ENCODE data around the gene ITIH4. TPM values are rescaled to one million over a fixed set of nuclear protein-coding genes. Genes with fewer than 3 reads are reported as not detected.

The ITIH4 gene
- total and polyA plus RNA-seq, 2 of the 13 experiments (the other 11 are each of a cell fraction or from before 2014, with no cell fraction given), result 2.7 to 5.3 TPM

DNA sequence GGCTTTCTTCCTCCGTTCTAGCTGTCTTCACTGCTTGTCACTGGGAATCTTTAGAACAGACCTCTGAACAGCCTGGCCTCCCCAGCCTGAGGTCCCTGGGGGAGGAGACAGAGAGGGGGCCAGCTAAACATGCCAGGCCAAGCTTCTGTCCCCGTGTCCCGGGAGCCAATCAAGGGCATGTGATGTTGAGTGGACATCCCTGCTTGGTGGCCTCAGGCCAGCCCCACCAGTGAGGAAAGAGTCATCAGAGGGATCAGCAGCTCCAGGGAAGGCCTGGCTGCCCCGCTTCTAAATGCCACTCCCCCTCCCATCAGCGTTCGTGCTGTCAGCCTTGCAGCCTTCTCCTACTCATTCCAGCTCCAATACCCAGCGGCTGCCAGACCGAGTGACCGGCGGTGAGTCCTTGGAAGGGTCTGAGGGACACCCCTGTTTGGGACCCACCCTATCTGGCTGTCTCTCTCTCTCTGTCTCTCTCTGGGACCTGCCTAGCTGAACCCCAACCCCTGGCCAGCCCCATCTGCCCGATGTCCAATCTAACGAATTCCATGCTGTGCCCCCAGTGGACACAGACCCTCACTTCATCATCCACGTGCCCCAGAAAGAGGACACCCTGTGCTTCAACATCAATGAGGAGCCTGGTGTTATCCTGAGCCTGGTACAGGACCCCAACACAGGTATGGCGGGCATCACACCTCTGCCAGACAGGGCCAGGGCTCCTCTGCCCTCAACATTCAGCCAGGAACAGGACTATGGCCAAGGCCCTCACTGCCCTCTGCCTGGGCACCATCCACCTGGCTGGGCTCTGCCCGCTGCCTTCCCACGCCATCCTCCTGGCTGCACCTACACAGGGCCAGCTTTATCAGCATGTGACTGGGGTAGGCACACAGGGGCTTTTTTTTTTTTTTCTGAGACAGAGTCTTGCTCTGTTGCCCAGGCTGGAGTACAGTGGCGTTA is 42.5 kb downstream of the ITIH4 start (continued):
- TF ChIP-seq ZNF431 (CRISPR knock-in tag; IDR thresholded peaks at IDR 0.05; ENCODE audit: borderline replicate concordance, low read depth), result no peak
- TF ChIP-seq, protein P1, sequence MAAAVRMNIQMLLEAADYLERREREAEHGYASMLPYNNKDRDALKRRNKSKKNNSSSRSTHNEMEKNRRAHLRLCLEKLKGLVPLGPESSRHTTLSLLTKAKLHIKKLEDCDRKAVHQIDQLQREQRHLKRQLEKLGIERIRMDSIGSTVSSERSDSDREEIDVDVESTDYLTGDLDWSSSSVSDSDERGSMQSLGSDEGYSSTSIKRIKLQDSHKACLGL (CRISPR knock-in tag; IDR thresholded peaks at IDR 0.05), result no peak
- TF ChIP-seq KLF16 (CRISPR knock-in tag; IDR thresholded peaks at IDR 0.05), result no peak
- no peak for TF ChIP-seq ZSCAN9 (CRISPR knock-in tag; IDR thresholded peaks at IDR 0.05; ENCODE audit: borderline replicate concordance)
- TF ChIP-seq ZNF451 (CRISPR knock-in tag; IDR thresholded peaks at IDR 0.05), result no peak
- no peak for TF ChIP-seq ZBTB1 (CRISPR knock-in tag; IDR thresholded peaks at IDR 0.05; ENCODE audit: borderline replicate concordance)
- TF ChIP-seq ZNF607 (CRISPR knock-in tag; IDR thresholded peaks at IDR 0.05; ENCODE audit: borderline replicate concordance), result no peak
- TF ChIP-seq RORA (CRISPR knock-in tag; IDR thresholded peaks at IDR 0.05), result no peak
- TF ChIP-seq NKX3-1 (CRISPR knock-in tag; IDR thresholded peaks at IDR 0.05), result no peak
- no peak for TF ChIP-seq ETV6 (CRISPR knock-in tag; conservative IDR thresholded peaks at IDR 0.05)
- no peak for TF ChIP-seq ZNF343 (CRISPR knock-in tag; IDR thresholded peaks at IDR 0.05)
- TF ChIP-seq SATB2 (CRISPR knock-in tag; IDR thresholded peaks at IDR 0.05), result no peak
- TF ChIP-seq ZNF251 (CRISPR knock-in tag; IDR thresholded peaks at IDR 0.05), result no peak
- TF ChIP-seq, protein P2, sequence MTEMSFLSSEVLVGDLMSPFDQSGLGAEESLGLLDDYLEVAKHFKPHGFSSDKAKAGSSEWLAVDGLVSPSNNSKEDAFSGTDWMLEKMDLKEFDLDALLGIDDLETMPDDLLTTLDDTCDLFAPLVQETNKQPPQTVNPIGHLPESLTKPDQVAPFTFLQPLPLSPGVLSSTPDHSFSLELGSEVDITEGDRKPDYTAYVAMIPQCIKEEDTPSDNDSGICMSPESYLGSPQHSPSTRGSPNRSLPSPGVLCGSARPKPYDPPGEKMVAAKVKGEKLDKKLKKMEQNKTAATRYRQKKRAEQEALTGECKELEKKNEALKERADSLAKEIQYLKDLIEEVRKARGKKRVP (CRISPR knock-in tag; IDR thresholded peaks at IDR 0.05), result no peak
- TF ChIP-seq, protein P3, sequence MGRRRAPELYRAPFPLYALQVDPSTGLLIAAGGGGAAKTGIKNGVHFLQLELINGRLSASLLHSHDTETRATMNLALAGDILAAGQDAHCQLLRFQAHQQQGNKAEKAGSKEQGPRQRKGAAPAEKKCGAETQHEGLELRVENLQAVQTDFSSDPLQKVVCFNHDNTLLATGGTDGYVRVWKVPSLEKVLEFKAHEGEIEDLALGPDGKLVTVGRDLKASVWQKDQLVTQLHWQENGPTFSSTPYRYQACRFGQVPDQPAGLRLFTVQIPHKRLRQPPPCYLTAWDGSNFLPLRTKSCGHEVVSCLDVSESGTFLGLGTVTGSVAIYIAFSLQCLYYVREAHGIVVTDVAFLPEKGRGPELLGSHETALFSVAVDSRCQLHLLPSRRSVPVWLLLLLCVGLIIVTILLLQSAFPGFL (CRISPR knock-in tag; IDR thresholded peaks at IDR 0.05), result no peak
- TF ChIP-seq MAZ (IDR thresholded peaks at IDR 0.05; ENCODE audit: borderline replicate concordance, low read depth, low read length), result no peak
- TF ChIP-seq MAZ (CRISPR knock-in tag; IDR thresholded peaks at IDR 0.05; ENCODE audit: low read depth), result no peak
- TF ChIP-seq SIX1 (CRISPR knock-in tag; IDR thresholded peaks at IDR 0.05; ENCODE audit: borderline replicate concordance), result no peak
- TF ChIP-seq ASH2L (IDR thresholded peaks at IDR 0.05; ENCODE audit: insufficient read length, low read depth, low read length), result peak; percentile 28
- TF ChIP-seq, protein P4, sequence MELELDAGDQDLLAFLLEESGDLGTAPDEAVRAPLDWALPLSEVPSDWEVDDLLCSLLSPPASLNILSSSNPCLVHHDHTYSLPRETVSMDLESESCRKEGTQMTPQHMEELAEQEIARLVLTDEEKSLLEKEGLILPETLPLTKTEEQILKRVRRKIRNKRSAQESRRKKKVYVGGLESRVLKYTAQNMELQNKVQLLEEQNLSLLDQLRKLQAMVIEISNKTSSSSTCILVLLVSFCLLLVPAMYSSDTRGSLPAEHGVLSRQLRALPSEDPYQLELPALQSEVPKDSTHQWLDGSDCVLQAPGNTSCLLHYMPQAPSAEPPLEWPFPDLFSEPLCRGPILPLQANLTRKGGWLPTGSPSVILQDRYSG (CRISPR knock-in tag; IDR thresholded peaks at IDR 0.05), result no peak
- TF ChIP-seq ARHGAP35 (CRISPR knock-in tag; IDR thresholded peaks at IDR 0.05; ENCODE audit: borderline replicate concordance), result no peak
- TF ChIP-seq PAWR (CRISPR knock-in tag; IDR thresholded peaks at IDR 0.05; ENCODE audit: borderline replicate concordance), result no peak
- no peak for TF ChIP-seq ATAD3A (CRISPR knock-in tag; IDR thresholded peaks at IDR 0.05)
- TF ChIP-seq, protein P5, sequence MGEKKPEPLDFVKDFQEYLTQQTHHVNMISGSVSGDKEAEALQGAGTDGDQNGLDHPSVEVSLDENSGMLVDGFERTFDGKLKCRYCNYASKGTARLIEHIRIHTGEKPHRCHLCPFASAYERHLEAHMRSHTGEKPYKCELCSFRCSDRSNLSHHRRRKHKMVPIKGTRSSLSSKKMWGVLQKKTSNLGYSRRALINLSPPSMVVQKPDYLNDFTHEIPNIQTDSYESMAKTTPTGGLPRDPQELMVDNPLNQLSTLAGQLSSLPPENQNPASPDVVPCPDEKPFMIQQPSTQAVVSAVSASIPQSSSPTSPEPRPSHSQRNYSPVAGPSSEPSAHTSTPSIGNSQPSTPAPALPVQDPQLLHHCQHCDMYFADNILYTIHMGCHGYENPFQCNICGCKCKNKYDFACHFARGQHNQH (CRISPR knock-in tag; IDR thresholded peaks at IDR 0.05), result no peak
- TF ChIP-seq MED1 (CRISPR knock-in tag; IDR thresholded peaks at IDR 0.05), result peak; percentile 37; the same call in 1 of the 2 replicates

All from HepG2 (cell line).